RWPE1 (cell line): ENCODE results near the gene KDM6A.
"Not testable (repeated sequence)": the region's sequence is repeated elsewhere in the genome, so short reads cannot be mapped to it uniquely, and the experiment has no call there.

Source experiments
- CTCF ChIA-PET: fragments of 350-600 bp; sonication (Branson Sonifier 250); formaldehyde crosslinking; extraction: SDS; loops from one replicate; lab custom pipeline; 2021; lab: Yijun Ruan, JAX
- POLR2A ChIA-PET: fragments of 400-600 bp; formaldehyde crosslinking; extraction: SDS; loops from one replicate; lab custom pipeline; 2020; ENCODE audit warnings: antibody characterized with exemption; ENCODE audit not compliant: low non-redundant PET; lab: Yijun Ruan, JAX
- DNase-seq: peaks from one replicate; pipeline ENCODE4 v3.0.0; 2012; ENCODE audit warnings: low spot score
- H3K27ac ChIP-seq: fragments of 450-650 bp; 2 replicates; pipeline ENCODE4 v1.5.1; 2017
- CTCF ChIP-seq: fragments of 450-650 bp; conservative IDR thresholded peaks from 2 replicates; pipeline ENCODE4 v1.5.1; 2017; ENCODE audit warnings: low read depth, mild to moderate bottlenecking

Gene KDM6A

GRCh38 chrX:45022150-45022549 lies 149.2 kb downstream of the KDM6A start:
- CTCF ChIA-PET, result no interaction called here
- TF ChIP-seq CTCF, result no peak
- POLR2A ChIA-PET, result no interaction called here
- H3K27ac ChIP-seq, result no peak overlapping the region
- no peak for DNase-seq

- ChIA-PET CTCF (no interaction called here), POLR2A (no interaction called here)
- DNase-seq, result no peak
- no peak for TF ChIP-seq CTCF
- H3K27ac ChIP-seq, result no peak overlapping the region
These were observed 151.5 kb downstream of the KDM6A start for GRCh38 chrX:45024501-45024900.

GRCh38 chrX:45026036-45026435 lies 153.0 kb downstream of the KDM6A start:
- POLR2A ChIA-PET, result no interaction called here
- no peak for TF ChIP-seq CTCF
- H3K27ac ChIP-seq, result no peak overlapping the region
- CTCF ChIA-PET, result interaction anchor here (0.6 kb wide), 1 partner anchor 216 kb away, joined by 3 read pairs; no protein-coding TSS in a partner anchor
- DNase-seq, result no peak

- H3K27ac ChIP-seq, result no peak overlapping the region
- DNase-seq, result no peak
- ChIA-PET CTCF (no interaction called here), POLR2A (no interaction called here)
- TF ChIP-seq CTCF, result no peak
These were observed 158.9 kb downstream of the KDM6A start for GRCh38 chrX:45031830-45032378.

GRCh38 chrX:45035071-45035470 lies 162.1 kb downstream of the KDM6A start:
- no peak for DNase-seq
- ChIA-PET POLR2A (no interaction called here), CTCF (no interaction called here)
- no peak overlapping the region for H3K27ac ChIP-seq
- no peak for TF ChIP-seq CTCF

- DNase-seq, result no peak
- ChIA-PET CTCF (no interaction called here), POLR2A (no interaction called here)
- no peak for TF ChIP-seq CTCF
- H3K27ac ChIP-seq, result no peak overlapping the region
These were observed 163.2 kb downstream of the KDM6A start for GRCh38 chrX:45036161-45036560.

GRCh38 chrX:45040137-45040536 lies 167.1 kb downstream of the KDM6A start:
- POLR2A ChIA-PET, H3K27ac ChIP-seq, DNase-seq, CTCF ChIA-PET: not testable (repeated sequence)
